AG09319 (cell line): ENCODE data around the gene MYO19.
A peak's percentile ranks its signal among the peaks of the same experiment; 100 is the strongest.

Experiments
- DNase-seq: peaks from one replicate; pipeline ENCODE4 v3.0.0-alpha.2; 2010; ENCODE audit warnings: low read depth; ENCODE audit errors: extremely low read depth
- CTCF ChIP-seq: IDR thresholded peaks from 2 replicates; pipeline ENCODE4 v1.5.1; 2011; ENCODE audit warnings: low read depth, mild to moderate bottlenecking, inconsistent platforms, low read length, moderate library complexity

The MYO19 gene

GRCh38 chr17:36544307-36545076 is 9.8 kb upstream of the MYO19 start, which contains the start of gene GGNBP2:
Gene GGNBP2, plus strand, starts transcription at chr17:36544919. Its CDS starts 806 bp downstream, at chr17:36545725.
- no peak for TF ChIP-seq CTCF
- DNase-seq = peak; percentile 80

DNA sequence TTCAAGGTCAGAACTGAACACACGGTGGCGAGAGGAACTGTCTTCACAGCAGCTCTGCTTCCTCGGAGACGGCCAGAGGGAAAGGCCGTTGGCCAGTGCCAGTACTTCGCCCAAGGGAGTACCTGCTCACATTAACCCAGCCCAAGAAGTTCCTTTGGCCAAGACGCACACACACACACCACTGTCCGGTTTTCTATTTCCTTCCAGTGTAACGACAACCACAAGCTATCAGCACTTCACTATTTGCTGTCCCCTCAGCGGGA is 9.3 kb upstream of the MYO19 start:
- DNase-seq = no peak
- peak; percentile 10 for TF ChIP-seq CTCF

GRCh38 chr17:36542755-36543154 is 8.1 kb upstream of the MYO19 start:
- no peak for TF ChIP-seq CTCF
- no peak for DNase-seq

DNA sequence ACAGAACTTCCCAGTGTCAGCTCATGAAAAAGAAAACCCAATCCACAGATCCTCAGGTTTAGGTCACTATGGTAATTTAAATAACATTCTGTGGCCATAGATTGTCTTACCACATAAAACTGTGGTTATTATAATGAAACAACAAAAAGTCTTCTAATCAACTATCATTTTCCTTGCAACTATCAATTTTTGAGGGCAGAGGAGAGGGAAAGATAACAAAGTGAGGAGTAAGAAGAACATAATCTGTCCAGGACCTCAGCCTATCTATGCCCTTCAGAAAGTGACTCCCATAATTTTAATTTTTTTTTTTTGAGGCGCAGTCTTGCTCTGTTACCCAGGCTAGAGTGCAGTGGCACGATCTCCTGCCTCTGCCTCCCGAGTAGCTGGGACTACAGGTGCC is 6.0 kb upstream of the MYO19 start:
- DNase-seq = no peak
- TF ChIP-seq CTCF = no peak

- TF ChIP-seq CTCF = no peak
- DNase-seq = no peak
Observed at GRCh38 chr17:36535669-36536081, 1.0 kb upstream of the MYO19 start.

DNA sequence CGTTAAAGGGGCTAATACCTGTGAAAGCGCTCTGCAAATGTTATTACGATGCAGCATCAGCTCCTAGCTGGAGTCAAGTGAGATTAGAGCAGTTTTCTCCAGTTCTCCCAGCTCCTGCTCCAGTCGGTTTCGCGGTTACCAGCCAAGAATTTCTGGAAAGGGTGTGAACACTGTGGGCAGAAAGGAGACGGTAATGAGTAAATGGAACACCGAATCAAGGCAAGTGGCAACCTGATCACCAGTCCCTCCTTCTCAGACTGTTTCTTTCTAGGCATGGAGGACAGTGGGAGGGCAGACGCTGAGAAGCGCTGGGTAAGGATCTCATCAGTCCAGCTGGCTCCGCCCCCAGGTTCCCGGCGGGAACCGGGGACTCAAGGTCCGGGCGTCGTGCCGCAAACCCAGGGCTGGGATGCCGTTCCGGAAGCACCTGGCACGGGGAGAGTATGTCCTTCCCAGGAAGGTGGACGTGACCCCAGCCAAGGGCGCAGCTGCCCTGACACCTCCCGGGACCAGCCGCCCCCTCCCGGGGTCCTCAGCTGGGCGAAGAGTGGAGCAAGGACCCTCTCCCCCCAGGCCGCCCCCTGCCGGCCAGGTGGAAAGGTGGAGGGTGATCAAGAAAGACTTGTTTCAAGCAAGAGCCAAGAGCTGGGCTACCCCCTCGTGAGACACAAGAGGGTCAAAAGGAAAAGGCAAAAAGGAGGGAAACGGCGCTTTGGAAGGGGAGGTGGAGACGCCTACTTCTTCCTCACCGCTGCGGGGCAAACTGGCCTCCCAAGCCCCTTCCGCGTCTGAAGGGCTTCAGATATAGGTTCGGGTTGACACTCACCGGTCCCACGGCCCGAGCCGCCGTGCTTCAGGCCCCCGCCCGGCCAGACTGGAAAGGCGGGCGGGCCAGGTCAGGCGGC is 481 bp downstream of the MYO19 start:
- peak; percentile 47 for TF ChIP-seq CTCF
- DNase-seq = no peak

DNA sequence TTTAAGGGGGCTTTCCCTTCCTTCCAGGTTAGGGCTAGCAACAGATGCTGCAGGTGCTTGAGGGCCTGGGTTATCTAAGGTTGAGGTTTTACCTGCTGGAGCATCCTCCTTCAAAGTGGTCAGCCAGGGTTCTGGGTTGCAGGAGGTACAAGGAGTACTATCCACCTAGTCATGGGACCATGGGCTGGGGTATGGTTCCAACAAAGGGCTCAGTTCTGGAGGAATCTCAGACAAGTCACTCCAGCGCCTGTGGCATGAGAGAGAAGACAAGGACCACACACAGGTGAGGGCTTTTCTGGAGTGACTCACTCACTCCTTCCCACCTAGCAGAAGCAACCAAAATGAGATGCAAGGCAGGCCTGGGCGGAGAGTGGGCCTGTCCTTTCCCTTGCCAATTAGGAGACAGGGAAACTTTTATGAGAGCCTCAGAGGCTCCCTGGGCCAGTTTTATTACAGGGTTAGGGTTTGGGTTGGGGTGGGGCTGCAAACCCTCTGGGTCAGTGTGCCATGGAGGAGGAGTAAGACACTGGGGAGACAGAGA is 2.2 kb downstream of the MYO19 start:
- no peak for TF ChIP-seq CTCF

More for the DNA sequence above, 2.2 kb downstream of the MYO19 start:
- DNase-seq = no peak
